ENCODE results near the gene BET1L. TPM values are rescaled to one million over a fixed set of nuclear protein-coding genes. Genes with fewer than 3 reads are reported as not detected.
A peak's percentile ranks its signal among the peaks of the same experiment; 100 is the strongest.

BET1L gene
- total RNA-seq, 1 donor from 2014 or later: 15.2 TPM

GRCh38 chr11:213111-213510, 5.9 kb upstream of the BET1L start:
- TF ChIP-seq CTCF (conservative IDR thresholded peaks at IDR 0.05; ENCODE audit: low read depth, low read length): no peak
- H3K4me3 ChIP-seq (ENCODE audit: low read depth, low read length): no peak overlapping the region

GRCh38 chr11:212150-213100, 5.2 kb upstream of the BET1L start:
- no peak for TF ChIP-seq CTCF (conservative IDR thresholded peaks at IDR 0.05; ENCODE audit: low read depth, low read length)
- no peak overlapping the region for H3K4me3 ChIP-seq (ENCODE audit: low read depth, low read length)
- no peak for DNase-seq (ENCODE audit: low read depth)

More at GRCh38 chr11:213111-213510, 5.9 kb upstream of the BET1L start:
- DNase-seq (ENCODE audit: low read depth): no peak

GRCh38 chr11:211741-212140, 4.5 kb upstream of the BET1L start:
- DNase-seq (ENCODE audit: low read depth): no peak
- H3K4me3 ChIP-seq (ENCODE audit: low read depth, low read length): no peak overlapping the region
- no peak for TF ChIP-seq CTCF (conservative IDR thresholded peaks at IDR 0.05; ENCODE audit: low read depth, low read length)

GRCh38 chr11:211295-211694, 4.1 kb upstream of the BET1L start:
- no peak for DNase-seq (ENCODE audit: low read depth)
- TF ChIP-seq CTCF (conservative IDR thresholded peaks at IDR 0.05; ENCODE audit: low read depth, low read length): no peak
- H3K4me3 ChIP-seq (ENCODE audit: low read depth, low read length): no peak overlapping the region

GRCh38 chr11:210803-211180, 3.6 kb upstream of the BET1L start:
- no peak overlapping the region for H3K4me3 ChIP-seq (ENCODE audit: low read depth, low read length)
- TF ChIP-seq CTCF (conservative IDR thresholded peaks at IDR 0.05; ENCODE audit: low read depth, low read length): no peak
- DNase-seq (ENCODE audit: low read depth): no peak

GRCh38 chr11:210122-210802, 3.1 kb upstream of the BET1L start:
- TF ChIP-seq CTCF (conservative IDR thresholded peaks at IDR 0.05; ENCODE audit: low read depth, low read length): no peak
- peak; percentile 25 for DNase-seq (ENCODE audit: low read depth)
- peak overlapping the region; percentile 99 for H3K4me3 ChIP-seq (ENCODE audit: low read depth, low read length)
